ENCODE results near the gene FOXJ3. TPM values are rescaled to one million over a fixed set of nuclear protein-coding genes. Genes with fewer than 3 reads are reported as not detected.

FOXJ3 gene
- total RNA-seq, 1 experiment from 2014 or later: 51.1 TPM

GRCh38 chr1:42239041-42239440 is 96.0 kb downstream of the FOXJ3 start (continued):
- TF ChIP-seq CBX3 (IDR thresholded peaks at IDR 0.05; ENCODE audit: low read depth): no peak
- no peak for TF ChIP-seq YY1 (IDR thresholded peaks at IDR 0.05; ENCODE audit: extremely low read depth, insufficient replicate concordance, low read depth, low read length)
- TF ChIP-seq ZNF274 (IDR thresholded peaks at IDR 0.05; ENCODE audit: low read depth, low read length): no peak

- Histone ChIP-seq H3K27ac (ENCODE audit: low read depth, low read length) (no peak overlapping the region), H3K79me2 (ENCODE audit: insufficient read depth, low read length) (peaks cover 48% of the 10 kb centered on the region), H2AFZ (ENCODE audit: low read depth, low read length, poor library complexity, severe bottlenecking) (no peak overlapping the region), H3K36me3 (ENCODE audit: control insufficient read depth in 1 of 2, insufficient read depth in 2 of 2, low read length in 2 of 2) (no peaks in the 10 kb centered on the region; a peak in 1 of 4 replicates), H3K4me3 (replicated peaks in 1 of 2; ENCODE audit: low read depth in 1 of 2, low read length in 2 of 2) (no peak overlapping the region), H3K27me3 (ENCODE audit: insufficient read depth, low read length) (no peaks in the 10 kb centered on the region), H4K20me1 (ENCODE audit: insufficient read depth) (peaks cover 15% of the 10 kb centered on the region; the same call in 1 of the 2 replicates), H3K9me3 (ENCODE audit: control insufficient read depth in 1 of 2, insufficient read depth in 1 of 2, low read depth in 1 of 2, low read length in 2 of 2) (peaks cover 3 to 6% of the 10 kb centered on the region in 2 experiments; a peak in 1 of 4 replicates), H3K9ac (ENCODE audit: low read length) (no peak overlapping the region), H3K4me2 (ENCODE audit: low read length) (no peak overlapping the region), H3K4me1 (ENCODE audit: control insufficient read depth in 1 of 2, insufficient read depth in 2 of 2, low read length in 2 of 2) (no peaks in the 10 kb centered on the region), H3K9me2 (ENCODE audit: insufficient read depth) (no peaks in the 10 kb centered on the region)
- ATAC-seq (no peak), DNase-seq (ENCODE audit: low read depth, low spot score) (no peak)
- CTCF ChIA-PET: no interaction called here
- intact Hi-C loops (cut with micrococcal nuclease): no loop called here
- POLR2A ChIA-PET: no interaction called here
- RAD21 ChIA-PET (ENCODE audit: low non-redundant PET in 1 of 2, low total read pairs in 2 of 2, uncharacterized antibody in 2 of 2, unreplicated experiment in 2 of 2): no interaction called here
- BruUV-seq (replicated peaks): no TSS peak
- no peak for TF ChIP-seq ELF1 (IDR thresholded peaks at IDR 0.05; ENCODE audit: borderline replicate concordance, low read depth)
- no peak for TF ChIP-seq POLR2AphosphoS5 (IDR thresholded peaks at IDR 0.05; ENCODE audit: low read depth, low read length)
- no peak for TF ChIP-seq EGR1 (IDR thresholded peaks at IDR 0.05; ENCODE audit: low read depth)
- no peak for TF ChIP-seq POLR2A (IDR thresholded peaks at IDR 0.05; ENCODE audit: borderline replicate concordance, extremely low read depth, insufficient read depth, insufficient read length)
- TF ChIP-seq YY1 (IDR thresholded peaks at IDR 0.05; ENCODE audit: extremely low read depth, insufficient replicate concordance, low read depth, low read length): no peak
- TF ChIP-seq CEBPB (IDR thresholded peaks at IDR 0.05; ENCODE audit: low read depth): no peak
- no peak for TF ChIP-seq CBX3 (IDR thresholded peaks at IDR 0.05; ENCODE audit: low read depth)
- TF ChIP-seq EZH2phosphoT487 (IDR thresholded peaks at IDR 0.05; ENCODE audit: borderline replicate concordance): no peak
- TF ChIP-seq ZBTB33 (IDR thresholded peaks at IDR 0.05; ENCODE audit: extremely low read depth, insufficient replicate concordance, low read length): no peak
- TF ChIP-seq SP1 (IDR thresholded peaks at IDR 0.05; ENCODE audit: low read depth): no peak
Observed at GRCh38 chr1:42231253-42231652, 103.8 kb downstream of the FOXJ3 start.
